ENCODE results near the gene SART3. TPM values are rescaled to one million over a fixed set of nuclear protein-coding genes. Genes with fewer than 3 reads are reported as not detected.

Gene SART3
- total and polyA plus RNA-seq, 2 of the 13 experiments (the other 11 are each of a cell fraction or from before 2014, with no cell fraction given): 16.1 to 69.9 TPM

GRCh38 chr12:108595711-108596647 is 35.0 kb upstream of the SART3 start:
- no peaks in the 10 kb centered on the region for H3K36me3 ChIP-seq (replicated peaks in 1 of 2; ENCODE audit: control insufficient read depth in 1 of 2, insufficient read depth in 2 of 2, low read length in 2 of 2)
- in situ Hi-C loops (cut with HindIII; ENCODE audit: extremely low pct_ligation_motif_present, low pct_unique_long_range_greater_than_20kb) (no loop called here), intact Hi-C loops (cut with micrococcal nuclease; ENCODE audit: unreplicated experiment) (no loop called here)
- no peak overlapping the region for H3K4me2 ChIP-seq (ENCODE audit: low read depth, low read length)
- ATAC-seq: no peak
- WGBS (ENCODE audit: low lambda C conversion rate): 49% methylated on average over 15 of the region's 17 CpGs
- no peak overlapping the region for H3K9ac ChIP-seq (ENCODE audit: insufficient read depth, low read depth, low read length)
- no TSS peak for BruUV-seq (replicated peaks)
- no peak overlapping the region for H3K4me3 ChIP-seq (replicated peaks in 1 of 3; ENCODE audit: insufficient read depth in 1 of 3, low read depth in 2 of 3, low read length in 3 of 3)
- H3K27ac ChIP-seq (ENCODE audit: extremely low read length, insufficient read depth, low read length): no peak overlapping the region
- no peaks in the 10 kb centered on the region for H4K20me1 ChIP-seq (ENCODE audit: insufficient read depth, low read length)
- TF ChIP-seq SP4 (CRISPR knock-in tag; IDR thresholded peaks at IDR 0.05): 0 out of 2 replicates have a peak, but pooled peaks have one; percentile 14
- TF ChIP-seq MAFG (CRISPR knock-in tag; IDR thresholded peaks at IDR 0.05): no peak
- no peak for TF ChIP-seq ZFP36L2 (CRISPR knock-in tag; IDR thresholded peaks at IDR 0.05)
- TF ChIP-seq, protein P1, sequence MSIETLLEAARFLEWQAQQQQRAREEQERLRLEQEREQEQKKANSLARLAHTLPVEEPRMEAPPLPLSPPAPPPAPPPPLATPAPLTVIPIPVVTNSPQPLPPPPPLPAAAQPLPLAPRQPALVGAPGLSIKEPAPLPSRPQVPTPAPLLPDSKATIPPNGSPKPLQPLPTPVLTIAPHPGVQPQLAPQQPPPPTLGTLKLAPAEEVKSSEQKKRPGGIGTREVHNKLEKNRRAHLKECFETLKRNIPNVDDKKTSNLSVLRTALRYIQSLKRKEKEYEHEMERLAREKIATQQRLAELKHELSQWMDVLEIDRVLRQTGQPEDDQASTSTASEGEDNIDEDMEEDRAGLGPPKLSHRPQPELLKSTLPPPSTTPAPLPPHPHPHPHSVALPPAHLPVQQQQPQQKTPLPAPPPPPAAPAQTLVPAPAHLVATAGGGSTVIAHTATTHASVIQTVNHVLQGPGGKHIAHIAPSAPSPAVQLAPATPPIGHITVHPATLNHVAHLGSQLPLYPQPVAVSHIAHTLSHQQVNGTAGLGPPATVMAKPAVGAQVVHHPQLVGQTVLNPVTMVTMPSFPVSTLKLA (IDR thresholded peaks at IDR 0.05): no peak
- no peak for TF ChIP-seq ZNF891 (CRISPR knock-in tag; IDR thresholded peaks at IDR 0.05)
- TF ChIP-seq ZNF280D (CRISPR knock-in tag; IDR thresholded peaks at IDR 0.05): no peak
- TF ChIP-seq, protein P2, sequence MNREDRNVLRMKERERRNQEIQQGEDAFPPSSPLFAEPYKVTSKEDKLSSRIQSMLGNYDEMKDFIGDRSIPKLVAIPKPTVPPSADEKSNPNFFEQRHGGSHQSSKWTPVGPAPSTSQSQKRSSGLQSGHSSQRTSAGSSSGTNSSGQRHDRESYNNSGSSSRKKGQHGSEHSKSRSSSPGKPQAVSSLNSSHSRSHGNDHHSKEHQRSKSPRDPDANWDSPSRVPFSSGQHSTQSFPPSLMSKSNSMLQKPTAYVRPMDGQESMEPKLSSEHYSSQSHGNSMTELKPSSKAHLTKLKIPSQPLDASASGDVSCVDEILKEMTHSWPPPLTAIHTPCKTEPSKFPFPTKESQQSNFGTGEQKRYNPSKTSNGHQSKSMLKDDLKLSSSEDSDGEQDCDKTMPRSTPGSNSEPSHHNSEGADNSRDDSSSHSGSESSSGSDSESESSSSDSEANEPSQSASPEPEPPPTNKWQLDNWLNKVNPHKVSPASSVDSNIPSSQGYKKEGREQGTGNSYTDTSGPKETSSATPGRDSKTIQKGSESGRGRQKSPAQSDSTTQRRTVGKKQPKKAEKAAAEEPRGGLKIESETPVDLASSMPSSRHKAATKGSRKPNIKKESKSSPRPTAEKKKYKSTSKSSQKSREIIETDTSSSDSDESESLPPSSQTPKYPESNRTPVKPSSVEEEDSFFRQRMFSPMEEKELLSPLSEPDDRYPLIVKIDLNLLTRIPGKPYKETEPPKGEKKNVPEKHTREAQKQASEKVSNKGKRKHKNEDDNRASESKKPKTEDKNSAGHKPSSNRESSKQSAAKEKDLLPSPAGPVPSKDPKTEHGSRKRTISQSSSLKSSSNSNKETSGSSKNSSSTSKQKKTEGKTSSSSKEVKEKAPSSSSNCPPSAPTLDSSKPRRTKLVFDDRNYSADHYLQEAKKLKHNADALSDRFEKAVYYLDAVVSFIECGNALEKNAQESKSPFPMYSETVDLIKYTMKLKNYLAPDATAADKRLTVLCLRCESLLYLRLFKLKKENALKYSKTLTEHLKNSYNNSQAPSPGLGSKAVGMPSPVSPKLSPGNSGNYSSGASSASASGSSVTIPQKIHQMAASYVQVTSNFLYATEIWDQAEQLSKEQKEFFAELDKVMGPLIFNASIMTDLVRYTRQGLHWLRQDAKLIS (CRISPR knock-in tag; IDR thresholded peaks at IDR 0.05): no peak
- TF ChIP-seq ZNF207 (IDR thresholded peaks at IDR 0.05; ENCODE audit: borderline replicate concordance): no peak
- TF ChIP-seq FOXO4 (CRISPR knock-in tag; conservative IDR thresholded peaks at IDR 0.05): no peak
- H2AFZ ChIP-seq (ENCODE audit: low read length): no peak overlapping the region
- ChIA-PET POLR2A (no interaction called here), CTCF (ENCODE audit: low intra/inter-chr PET ratio, low total read pairs) (no interaction called here)
- H3K9me3 ChIP-seq (ENCODE audit: low read length): no peaks in the 10 kb centered on the region
- no peaks in the 10 kb centered on the region for H3K79me2 ChIP-seq (ENCODE audit: insufficient read depth, low read length)
- no peak for FAIRE-seq
- no peak for DNase-seq (ENCODE audit: low spot score)
- peaks cover 7 to 26% of the 10 kb centered on the region in 2 experiments; a peak in 4 of 5 replicates for H3K27me3 ChIP-seq (ENCODE audit: control insufficient read depth in 1 of 2, insufficient read depth in 2 of 2, low read length in 2 of 2)
- H3K4me1 ChIP-seq (ENCODE audit: insufficient read depth, low read length): 0 out of 2 replicates have a peak, but pooled peaks cover 8% of the 10 kb centered on the region

Data from HepG2 (cell line).